Brain pericyte (primary cell): Measurements from ENCODE around the gene OR10AD1.

Experiments used
- DNase-seq: peaks from one replicate; pipeline ENCODE4 v3.0.0-alpha.2; 2012; ENCODE audit warnings: low read depth, low spot score

OR10AD1 gene

DNA sequence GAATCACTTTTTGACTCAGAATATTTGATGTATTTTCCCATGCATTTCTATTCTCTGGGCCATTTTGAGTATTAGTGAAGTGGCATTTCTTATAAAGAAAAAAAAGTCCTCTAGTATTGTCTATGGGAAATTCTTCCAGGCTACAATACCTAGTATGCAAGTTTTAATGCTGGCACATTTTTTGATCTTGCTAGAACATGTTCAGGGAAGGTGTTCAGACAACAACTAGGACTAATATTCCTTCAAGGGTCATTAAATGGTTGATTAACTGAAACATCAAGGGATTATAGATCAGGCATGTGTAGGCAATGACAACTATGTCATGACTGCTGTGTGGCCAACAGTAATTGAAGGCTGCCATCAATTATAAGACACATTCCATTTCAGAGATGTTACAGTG is 12.0 kb downstream of the OR10AD1 start:
- DNase-seq: no peak

DNA sequence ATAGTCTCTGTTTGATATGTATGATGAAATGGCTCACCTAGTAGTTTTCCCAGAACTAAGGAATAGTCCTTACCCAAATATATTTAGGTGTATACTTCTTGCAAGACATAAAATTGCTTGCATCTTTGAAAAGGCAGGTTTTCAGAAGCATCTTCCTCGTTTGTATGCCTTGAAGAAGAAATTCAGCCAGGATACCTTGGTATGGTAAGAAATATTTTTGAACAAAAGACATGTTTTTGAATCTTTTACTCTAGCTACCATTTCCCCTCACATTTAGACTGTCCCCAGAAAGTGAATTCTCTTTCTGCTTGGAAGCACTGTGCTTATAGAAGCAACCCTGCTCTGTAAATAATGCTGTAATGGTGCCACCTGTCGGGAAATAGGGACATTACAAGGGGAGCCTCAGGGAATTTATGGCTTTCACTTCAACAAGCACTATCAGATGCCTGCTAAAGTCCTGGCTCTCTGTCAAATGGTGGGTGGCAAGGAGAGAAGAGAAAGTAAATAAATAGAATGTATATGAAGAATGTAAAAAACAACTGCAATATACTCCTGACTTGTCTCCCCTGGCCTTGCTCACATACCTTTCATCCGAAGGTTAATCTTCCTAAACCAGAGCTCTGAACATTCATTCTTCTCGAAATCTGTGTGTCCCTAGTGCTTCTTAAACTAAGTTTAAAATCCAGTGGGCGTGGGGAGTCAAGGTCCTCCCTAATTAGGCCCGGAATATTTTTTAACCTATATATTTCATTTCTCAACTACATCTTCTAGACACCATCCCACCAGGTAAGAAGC is 13.6 kb downstream of the OR10AD1 start:
- no peak for DNase-seq

DNA sequence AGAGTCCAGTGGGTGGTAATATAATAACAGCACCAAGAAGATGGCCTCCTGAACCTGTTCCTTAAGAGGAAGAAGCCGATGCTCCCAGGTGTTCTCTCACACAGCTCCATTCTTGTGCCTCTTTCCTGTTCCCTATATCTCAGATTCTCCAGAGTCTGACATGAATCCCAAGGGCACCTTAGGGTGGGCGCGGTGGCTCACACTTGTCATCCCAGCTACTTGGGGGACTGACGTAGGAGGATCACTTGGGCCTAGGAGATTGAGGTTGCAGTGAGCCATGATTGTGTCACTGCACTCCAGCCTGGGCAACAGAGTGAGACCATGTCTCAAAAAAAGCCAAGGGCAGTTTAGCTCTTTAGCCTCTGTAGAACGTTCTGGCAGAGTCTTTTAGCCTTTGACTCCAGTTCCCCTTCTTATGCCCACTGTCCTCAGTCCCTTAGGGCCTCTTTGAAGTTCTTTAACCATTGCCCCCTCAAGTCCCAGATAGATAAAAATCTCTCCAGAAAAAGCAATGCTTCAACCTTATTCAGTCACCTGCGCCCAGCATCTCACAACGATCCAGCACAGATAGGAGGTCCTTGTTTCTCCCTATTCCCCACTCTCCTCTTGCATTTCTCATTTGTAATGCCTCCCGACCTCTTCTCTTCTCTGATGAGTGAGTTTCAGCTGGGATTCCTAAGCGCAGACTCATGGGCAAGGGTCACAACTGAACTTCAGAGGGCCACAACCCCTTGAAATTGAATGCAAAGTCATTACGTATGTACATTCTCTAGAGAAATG is 15.0 kb downstream of the OR10AD1 start:
- DNase-seq: no peak

- no peak for DNase-seq
Measured at GRCh38 chr12:48185181-48185919, 17.7 kb downstream of the OR10AD1 start.

DNA sequence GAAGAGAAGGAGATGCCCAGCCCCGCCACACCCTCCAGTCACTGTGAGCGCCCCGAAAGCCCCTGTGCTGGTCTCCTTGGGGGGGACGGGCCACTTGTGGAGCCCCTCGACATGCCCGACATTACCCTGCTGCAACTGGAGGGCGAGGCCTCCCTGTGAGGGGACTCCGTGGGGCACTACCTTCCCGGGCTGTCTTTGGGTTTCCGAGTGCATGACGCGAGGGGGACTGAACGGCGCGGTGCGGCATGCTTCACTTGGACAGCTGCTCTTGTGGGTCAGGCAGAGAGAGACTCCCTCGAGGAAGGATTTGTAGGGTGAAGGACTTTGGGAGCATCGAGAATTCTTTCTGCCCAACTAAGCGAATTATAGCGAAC is 18.6 kb downstream of the OR10AD1 start:
- no peak for DNase-seq

- DNase-seq: no peak
Measured at GRCh38 chr12:48183876-48184548, 19.1 kb downstream of the OR10AD1 start.

- no peak for DNase-seq
Measured at GRCh38 chr12:48183091-48183875, 19.8 kb downstream of the OR10AD1 start, which contains the start of gene CCDC184. Gene CCDC184, plus strand, starts transcription at chr12:48183644. Its CDS starts 479 bp downstream, at chr12:48184123.

GRCh38 chr12:48182631-48183030 is 20.5 kb downstream of the OR10AD1 start:
- DNase-seq: no peak

GRCh38 chr12:48180857-48181495 is 22.1 kb downstream of the OR10AD1 start:
- DNase-seq: no peak

GRCh38 chr12:48180424-48180823 is 22.7 kb downstream of the OR10AD1 start:
- DNase-seq: no peak

DNA sequence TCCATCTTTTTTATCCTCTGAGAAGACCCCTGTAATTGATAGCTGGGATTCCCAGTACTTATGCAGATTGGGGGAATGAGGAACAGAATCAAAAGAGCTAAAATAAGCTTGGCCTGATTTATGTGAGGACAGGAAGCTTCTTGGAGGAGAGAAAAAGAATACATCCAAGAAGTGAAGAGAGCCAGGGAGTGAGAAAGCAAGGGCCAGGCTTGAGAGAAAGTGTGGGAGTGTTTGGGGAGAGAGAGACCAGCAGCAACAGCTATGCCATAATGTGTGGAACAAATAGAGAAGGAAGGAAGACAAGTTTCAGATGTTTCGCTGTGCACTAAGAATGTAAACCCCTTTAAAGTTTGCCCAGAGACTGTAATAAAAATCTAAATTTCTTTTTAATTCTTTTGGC is 23.6 kb downstream of the OR10AD1 start:
- DNase-seq: no peak

DNA sequence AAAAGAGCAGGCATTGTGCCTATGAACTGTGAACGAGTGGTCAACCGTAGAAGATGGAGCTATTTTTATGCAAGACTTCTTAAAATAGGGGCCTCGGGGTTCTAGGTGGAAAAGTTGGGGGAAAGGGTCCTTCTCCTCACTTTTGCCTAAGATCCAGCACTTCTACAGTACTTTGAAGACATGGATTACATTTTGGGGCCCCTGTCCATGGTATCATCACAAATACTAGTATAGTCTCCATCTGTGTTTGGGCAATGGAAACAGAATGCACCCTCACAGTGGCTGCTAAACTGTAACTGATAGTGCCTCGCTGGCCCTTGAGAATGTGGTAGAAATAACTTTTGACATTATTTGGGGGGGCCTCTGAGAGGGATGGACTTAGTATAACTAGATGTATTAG is 25.1 kb downstream of the OR10AD1 start:
- no peak for DNase-seq

DNA sequence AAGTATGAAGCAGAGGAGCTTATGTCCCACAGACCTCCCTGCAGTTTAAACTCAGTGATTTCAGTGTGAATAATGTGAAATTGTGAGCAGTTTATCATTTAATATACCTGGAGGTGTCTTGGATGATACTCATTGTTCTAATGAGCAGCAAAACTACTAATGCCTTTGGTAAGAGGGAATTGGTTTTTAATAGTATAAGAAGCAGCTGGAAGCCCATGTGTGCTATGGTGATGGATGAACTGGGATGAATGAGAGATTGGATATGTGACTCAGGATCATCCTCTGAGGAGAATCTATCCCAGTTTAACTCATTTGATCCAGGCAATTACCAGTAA is 26.7 kb downstream of the OR10AD1 start:
- no peak for DNase-seq

- DNase-seq: no peak
Measured at GRCh38 chr12:48175613-48176416, 27.3 kb downstream of the OR10AD1 start.

GRCh38 chr12:48169011-48169410 is 34.1 kb downstream of the OR10AD1 start:
- no peak for DNase-seq

- DNase-seq: no peak
Measured at GRCh38 chr12:48165089-48165981, 37.8 kb downstream of the OR10AD1 start.

GRCh38 chr12:48164451-48164850 is 38.6 kb downstream of the OR10AD1 start:
- DNase-seq: no peak

- DNase-seq: no peak
Measured at GRCh38 chr12:48163150-48163747, 39.8 kb downstream of the OR10AD1 start.
